Measurements from ENCODE around the gene AGAP1.

AGAP1 gene

DNA sequence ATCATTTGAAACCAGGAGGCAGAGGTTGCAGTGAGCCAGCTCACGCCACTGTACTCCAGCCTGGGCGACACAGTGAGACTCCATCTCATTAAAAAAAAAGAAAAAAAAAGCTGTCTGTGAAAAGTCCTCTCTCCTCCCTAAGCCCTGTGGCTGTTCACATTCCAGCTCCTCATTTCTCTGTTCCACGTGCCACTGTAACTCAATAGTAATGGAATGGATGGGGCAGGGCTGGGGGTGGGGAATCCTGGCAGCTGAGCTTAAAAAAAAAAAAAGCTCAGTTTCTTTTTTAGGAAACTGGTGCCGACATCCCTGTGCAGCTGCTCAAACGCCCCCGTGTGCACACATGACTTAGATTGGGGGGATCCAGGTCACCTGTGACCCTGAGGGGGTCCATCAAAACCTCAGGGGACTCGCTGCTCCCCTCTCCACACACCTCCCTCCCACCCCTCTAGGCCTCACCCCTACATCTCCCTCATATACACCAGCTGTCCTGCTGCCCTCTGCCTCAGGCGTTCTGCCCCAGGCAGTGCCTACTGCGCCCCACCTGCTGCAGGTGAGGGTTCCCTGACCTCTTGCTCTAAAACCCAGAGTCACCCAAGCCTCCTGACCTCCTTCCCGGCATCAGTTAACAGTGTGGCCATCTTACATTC, 255.4 kb downstream of the AGAP1 start:
- TF ChIP-seq SIN3A (IDR thresholded peaks at IDR 0.05; ENCODE audit: borderline replicate concordance, insufficient read depth, low read length) (no peak), POLR2AphosphoS5 (IDR thresholded peaks at IDR 0.05; ENCODE audit: low read depth, low read length) (no peak), FOXP2 (optimal IDR thresholded peaks at IDR 0.05; ENCODE audit: borderline replicate concordance, extremely low read depth, extremely low read length, insufficient read depth) (no peak), TAF1 (IDR thresholded peaks at IDR 0.05; ENCODE audit: borderline replicate concordance, insufficient read depth, low read length) (no peak)
- TF ChIP-seq, protein P1, sequence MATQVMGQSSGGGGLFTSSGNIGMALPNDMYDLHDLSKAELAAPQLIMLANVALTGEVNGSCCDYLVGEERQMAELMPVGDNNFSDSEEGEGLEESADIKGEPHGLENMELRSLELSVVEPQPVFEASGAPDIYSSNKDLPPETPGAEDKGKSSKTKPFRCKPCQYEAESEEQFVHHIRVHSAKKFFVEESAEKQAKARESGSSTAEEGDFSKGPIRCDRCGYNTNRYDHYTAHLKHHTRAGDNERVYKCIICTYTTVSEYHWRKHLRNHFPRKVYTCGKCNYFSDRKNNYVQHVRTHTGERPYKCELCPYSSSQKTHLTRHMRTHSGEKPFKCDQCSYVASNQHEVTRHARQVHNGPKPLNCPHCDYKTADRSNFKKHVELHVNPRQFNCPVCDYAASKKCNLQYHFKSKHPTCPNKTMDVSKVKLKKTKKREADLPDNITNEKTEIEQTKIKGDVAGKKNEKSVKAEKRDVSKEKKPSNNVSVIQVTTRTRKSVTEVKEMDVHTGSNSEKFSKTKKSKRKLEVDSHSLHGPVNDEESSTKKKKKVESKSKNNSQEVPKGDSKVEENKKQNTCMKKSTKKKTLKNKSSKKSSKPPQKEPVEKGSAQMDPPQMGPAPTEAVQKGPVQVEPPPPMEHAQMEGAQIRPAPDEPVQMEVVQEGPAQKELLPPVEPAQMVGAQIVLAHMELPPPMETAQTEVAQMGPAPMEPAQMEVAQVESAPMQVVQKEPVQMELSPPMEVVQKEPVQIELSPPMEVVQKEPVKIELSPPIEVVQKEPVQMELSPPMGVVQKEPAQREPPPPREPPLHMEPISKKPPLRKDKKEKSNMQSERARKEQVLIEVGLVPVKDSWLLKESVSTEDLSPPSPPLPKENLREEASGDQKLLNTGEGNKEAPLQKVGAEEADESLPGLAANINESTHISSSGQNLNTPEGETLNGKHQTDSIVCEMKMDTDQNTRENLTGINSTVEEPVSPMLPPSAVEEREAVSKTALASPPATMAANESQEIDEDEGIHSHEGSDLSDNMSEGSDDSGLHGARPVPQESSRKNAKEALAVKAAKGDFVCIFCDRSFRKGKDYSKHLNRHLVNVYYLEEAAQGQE (IDR thresholded peaks at IDR 0.05; ENCODE audit: insufficient read depth in 1 of 2, low read depth in 2 of 2, low read length in 2 of 2), result no peak

- no peak for TF ChIP-seq TAF1 (IDR thresholded peaks at IDR 0.05; ENCODE audit: borderline replicate concordance, insufficient read depth, low read length)
- no peak for TF ChIP-seq POLR2AphosphoS5 (IDR thresholded peaks at IDR 0.05; ENCODE audit: low read depth, low read length)
- no peak for TF ChIP-seq FOXP2 (optimal IDR thresholded peaks at IDR 0.05; ENCODE audit: borderline replicate concordance, extremely low read depth, extremely low read length, insufficient read depth)
- TF ChIP-seq, protein P1 (IDR thresholded peaks at IDR 0.05; ENCODE audit: insufficient read depth in 1 of 2, low read depth in 2 of 2, low read length in 2 of 2), result no peak
- TF ChIP-seq SIN3A (IDR thresholded peaks at IDR 0.05; ENCODE audit: borderline replicate concordance, insufficient read depth, low read length), result no peak
Measured at GRCh38 chr2:235749771-235750160, 255.9 kb downstream of the AGAP1 start.

- no peak for TF ChIP-seq TAF1 (IDR thresholded peaks at IDR 0.05; ENCODE audit: borderline replicate concordance, insufficient read depth, low read length)
- TF ChIP-seq, protein P1 (IDR thresholded peaks at IDR 0.05; ENCODE audit: insufficient read depth in 1 of 2, low read depth in 2 of 2, low read length in 2 of 2), result no peak
- no peak for TF ChIP-seq FOXP2 (optimal IDR thresholded peaks at IDR 0.05; ENCODE audit: borderline replicate concordance, extremely low read depth, extremely low read length, insufficient read depth)
- no peak for TF ChIP-seq SIN3A (IDR thresholded peaks at IDR 0.05; ENCODE audit: borderline replicate concordance, insufficient read depth, low read length)
- TF ChIP-seq POLR2AphosphoS5 (IDR thresholded peaks at IDR 0.05; ENCODE audit: low read depth, low read length), result no peak
Measured at GRCh38 chr2:235752846-235753245, 259.0 kb downstream of the AGAP1 start.

GRCh38 chr2:235754357-235755207, 260.7 kb downstream of the AGAP1 start:
- TF ChIP-seq POLR2AphosphoS5 (IDR thresholded peaks at IDR 0.05; ENCODE audit: low read depth, low read length) (no peak), FOXP2 (optimal IDR thresholded peaks at IDR 0.05; ENCODE audit: borderline replicate concordance, extremely low read depth, extremely low read length, insufficient read depth) (no peak), TAF1 (IDR thresholded peaks at IDR 0.05; ENCODE audit: borderline replicate concordance, insufficient read depth, low read length) (no peak), SIN3A (IDR thresholded peaks at IDR 0.05; ENCODE audit: borderline replicate concordance, insufficient read depth, low read length) (no peak)
- TF ChIP-seq, protein P1 (IDR thresholded peaks at IDR 0.05; ENCODE audit: insufficient read depth in 1 of 2, low read depth in 2 of 2, low read length in 2 of 2), result no peak
